GM18907 (cell line): ENCODE results near the gene CDC37.

ENCODE experiments used
- ATAC-seq: cut with Tn5 transposase; IDR thresholded peaks from one replicate; pipeline ENCODE4 v1.9.1; 2021; ENCODE audit warnings: mild to moderate bottlenecking, moderate library complexity; ENCODE audit not compliant: unreplicated experiment

CDC37 gene

GRCh38 chr19:10363789-10364281, 39.5 kb downstream of the CDC37 start:
- no peak for ATAC-seq

DNA sequence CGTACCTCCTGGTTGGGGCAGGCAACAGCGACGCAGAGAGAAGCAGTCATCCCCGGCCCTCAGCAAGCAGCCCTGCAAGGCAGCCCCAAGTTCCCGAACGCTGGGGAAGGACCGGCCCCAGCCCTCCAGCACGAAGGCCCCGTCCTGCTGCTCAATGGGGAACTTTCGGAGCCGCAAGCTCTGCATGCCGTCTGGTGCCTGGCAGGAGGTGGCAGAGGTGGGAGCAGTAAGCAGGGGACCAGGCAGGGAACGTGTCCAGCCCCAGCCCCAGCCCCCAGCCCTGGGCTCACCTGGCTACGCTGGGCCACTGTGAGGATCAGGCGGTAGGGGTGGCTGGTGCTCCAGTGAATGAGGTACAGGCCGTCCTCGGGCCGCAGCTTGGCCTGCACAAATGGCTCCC, 41.1 kb downstream of the CDC37 start:
- no peak for ATAC-seq

DNA sequence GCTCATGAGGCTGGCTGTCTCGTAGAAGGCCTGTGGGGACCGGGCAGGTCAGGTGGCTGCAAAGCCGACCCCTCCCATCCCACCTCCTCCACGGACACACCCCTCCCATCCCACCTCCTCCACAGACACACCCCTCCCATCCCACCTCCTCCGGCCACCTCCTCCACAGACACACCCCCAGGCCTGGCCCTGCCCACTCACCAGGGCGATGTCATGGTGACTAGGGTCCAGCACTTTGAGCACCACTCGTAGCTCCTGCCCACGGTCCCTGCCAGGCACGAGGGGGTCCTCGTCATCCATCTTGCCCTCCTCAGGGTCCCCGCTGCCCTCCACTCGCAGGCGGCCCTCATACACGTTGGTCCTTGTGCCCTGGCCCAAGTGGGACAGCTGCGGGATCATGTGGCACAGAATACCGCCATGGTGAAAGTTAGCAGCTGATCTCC, 41.8 kb downstream of the CDC37 start:
- no peak for ATAC-seq

GRCh38 chr19:10356431-10356830, 46.9 kb downstream of the CDC37 start:
- ATAC-seq = no peak

DNA sequence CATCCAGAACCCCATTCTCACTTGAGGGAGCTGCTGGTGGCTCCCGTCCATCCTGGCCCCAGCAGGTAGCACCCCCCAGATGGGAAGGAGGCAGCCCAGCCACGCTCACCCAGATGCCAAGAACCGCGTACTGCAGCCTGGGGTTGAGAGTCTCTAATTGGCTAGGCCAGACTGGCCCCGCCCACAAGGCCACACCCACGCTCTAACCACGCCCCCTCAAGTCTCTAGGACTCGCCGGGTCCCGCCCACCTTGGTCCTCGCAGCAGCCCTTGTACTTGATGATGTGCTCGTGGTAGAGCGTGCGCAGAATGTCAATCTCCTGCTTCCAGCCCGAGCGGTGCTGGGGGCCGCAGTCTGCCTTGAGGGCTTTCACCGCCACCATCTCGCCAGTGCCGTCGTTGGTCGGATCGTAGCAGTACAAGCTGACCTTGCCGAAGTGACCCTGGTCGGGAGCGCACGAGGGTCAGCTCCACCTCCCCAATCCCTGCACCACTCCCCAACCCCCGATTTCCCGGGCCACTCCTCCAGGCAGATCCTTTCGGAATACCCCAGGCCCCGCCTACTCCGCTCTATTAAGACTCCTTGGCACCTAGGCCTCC, 49.5 kb downstream of the CDC37 start:
- ATAC-seq = no peak

DNA sequence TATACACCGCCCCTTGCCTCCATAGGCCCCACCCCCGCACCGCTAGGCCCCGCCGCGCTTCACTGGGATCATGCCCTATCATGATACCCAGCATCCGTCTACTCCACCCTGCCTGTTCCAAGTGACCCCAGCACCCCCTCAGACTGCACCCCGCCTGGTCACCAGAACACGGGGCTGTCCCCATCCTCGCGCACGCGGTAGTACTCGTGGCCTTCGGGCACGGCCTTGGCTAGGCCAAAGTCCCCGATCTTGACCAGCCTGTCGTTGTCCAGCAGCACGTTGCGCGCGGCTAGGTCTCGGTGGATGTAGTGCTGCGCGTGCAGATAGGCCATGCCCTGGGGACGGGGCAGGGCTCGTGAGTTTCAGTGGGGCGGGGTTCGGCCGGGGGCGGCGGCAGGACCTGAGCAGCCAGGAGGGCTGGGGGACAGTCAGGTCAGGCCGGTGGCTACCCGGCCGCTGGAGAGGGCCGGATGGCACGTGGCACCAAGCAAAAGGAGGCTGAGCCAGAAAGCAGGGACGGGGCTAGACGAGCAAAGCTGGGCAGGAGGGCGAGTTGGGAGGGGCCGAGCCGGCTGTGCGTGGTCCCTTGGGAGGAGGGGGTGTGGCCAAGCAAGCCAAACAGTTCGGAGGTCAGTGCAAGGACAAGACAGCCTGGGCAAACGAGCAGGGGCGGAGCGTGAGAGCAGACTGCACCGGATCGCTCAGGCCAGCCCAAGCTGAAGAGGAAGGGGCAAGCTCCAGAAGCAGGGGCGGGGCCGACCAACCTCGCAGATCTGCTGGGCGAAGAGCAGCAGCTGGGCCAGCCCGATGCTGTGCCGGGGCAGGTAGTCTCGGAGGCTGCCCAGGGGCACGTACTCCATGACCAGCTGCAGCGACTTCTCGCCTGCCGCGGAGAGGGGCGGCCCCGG, 50.3 kb downstream of the CDC37 start:
- ATAC-seq = no peak

DNA sequence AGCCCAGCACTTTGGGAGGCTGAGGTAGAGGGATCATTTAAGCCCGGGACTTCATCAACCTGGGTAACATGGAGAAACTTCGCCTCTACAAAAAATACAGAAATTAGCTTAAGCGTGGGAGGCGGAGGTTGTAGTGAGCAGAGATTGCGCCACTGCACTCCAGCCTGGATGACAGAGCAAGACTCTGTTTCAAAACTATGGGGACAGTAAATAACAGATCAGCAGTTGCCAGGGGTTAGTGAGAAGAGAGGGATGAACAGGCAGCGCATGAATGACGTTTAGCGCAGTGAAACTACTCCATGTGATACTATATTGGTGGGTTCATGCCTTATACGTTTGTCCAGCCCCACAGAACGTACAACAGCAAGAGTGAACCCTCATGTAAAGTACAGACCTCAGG, 56.8 kb downstream of the CDC37 start:
- ATAC-seq = no peak

GRCh38 chr19:10344780-10345179, 58.6 kb downstream of the CDC37 start:
- no peak for ATAC-seq

DNA sequence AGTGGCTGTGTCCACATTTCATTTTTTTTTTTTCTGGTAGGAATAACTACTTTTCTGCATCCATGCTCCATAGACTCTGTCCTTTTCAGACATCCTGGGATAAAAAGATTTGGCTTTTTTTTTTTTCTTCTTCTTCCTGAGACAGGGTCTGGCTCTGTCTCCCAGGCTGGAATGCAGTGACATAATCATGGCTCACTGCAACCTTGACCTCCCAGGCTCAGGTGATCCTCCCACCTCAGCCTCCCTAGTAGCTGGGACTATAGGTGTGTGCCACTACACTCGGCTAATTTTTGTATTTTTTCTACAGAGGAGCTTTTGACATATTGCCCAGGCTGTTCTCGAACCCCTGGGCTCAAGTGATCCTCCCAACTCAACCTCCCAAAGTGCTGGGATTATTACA, 59.8 kb downstream of the CDC37 start:
- ATAC-seq = no peak
